NCI-H2029 treated with DMSO at 0.1 percent for 48 hours (cell line): ENCODE measurements around the gene APIP.

ENCODE experiments used
- DNase-seq: peaks from one replicate; lab custom pipeline; 2025; lab: John Stamatoyannopoulos, UW

APIP gene

GRCh38 chr11:34887260-34887659 lies 28.9 kb downstream of the APIP start:
- no peak for DNase-seq

GRCh38 chr11:34886609-34887008 lies 29.6 kb downstream of the APIP start:
- no peak for DNase-seq

GRCh38 chr11:34881900-34882299 lies 34.3 kb downstream of the APIP start:
- DNase-seq, result no peak

- DNase-seq, result no peak
Observed at GRCh38 chr11:34877375-34877975, 38.7 kb downstream of the APIP start.

GRCh38 chr11:34874202-34874601 lies 42.0 kb downstream of the APIP start:
- DNase-seq, result no peak

- no peak for DNase-seq
Observed at GRCh38 chr11:34870548-34871196, 45.5 kb downstream of the APIP start.

- DNase-seq, result no peak
Observed at GRCh38 chr11:34869425-34869824, 46.8 kb downstream of the APIP start.

GRCh38 chr11:34866375-34866774 lies 49.8 kb downstream of the APIP start:
- no peak for DNase-seq

- no peak for DNase-seq
Observed at GRCh38 chr11:34865261-34865660, 50.9 kb downstream of the APIP start.

- DNase-seq, result no peak
Observed at GRCh38 chr11:34864424-34864823, 51.8 kb downstream of the APIP start.

- no peak for DNase-seq
Observed at GRCh38 chr11:34863048-34863447, 53.1 kb downstream of the APIP start.

- DNase-seq, result no peak
Observed at GRCh38 chr11:34860518-34860917, 55.7 kb downstream of the APIP start.

GRCh38 chr11:34860034-34860433 lies 56.1 kb downstream of the APIP start:
- DNase-seq, result peak; percentile 81

GRCh38 chr11:34859496-34859895 lies 56.7 kb downstream of the APIP start:
- peak; percentile 62 for DNase-seq

- DNase-seq, result no peak
Observed at GRCh38 chr11:34857463-34857862, 58.7 kb downstream of the APIP start.

- DNase-seq, result no peak
Observed at GRCh38 chr11:34856251-34856650, 59.9 kb downstream of the APIP start.

GRCh38 chr11:34855754-34856095 lies 60.5 kb downstream of the APIP start:
- DNase-seq, result no peak

- DNase-seq, result no peak
Observed at GRCh38 chr11:34855021-34855753, 61.0 kb downstream of the APIP start.

- DNase-seq, result no peak
Observed at GRCh38 chr11:34851916-34852315, 64.3 kb downstream of the APIP start.

GRCh38 chr11:34850334-34850733 lies 65.8 kb downstream of the APIP start:
- no peak for DNase-seq

GRCh38 chr11:34846467-34846866 lies 69.7 kb downstream of the APIP start:
- DNase-seq, result no peak

GRCh38 chr11:34844463-34845112 lies 71.6 kb downstream of the APIP start:
- DNase-seq, result no peak

- no peak for DNase-seq
Observed at GRCh38 chr11:34843271-34843670, 72.9 kb downstream of the APIP start.
